HUDEP-2 (cell line): ENCODE measurements around the gene PARM1.

Experiments used
- DNase-seq, 76 experiments: peaks; one replicate each; lab custom pipeline; 2025; ENCODE audit not compliant: unreplicated experiment in 76 of 76; lab: John Stamatoyannopoulos, UW

PARM1 gene

GRCh38 chr4:74941123-74941522 lies 8.2 kb downstream of the PARM1 start:
- DNase-seq = no peak

GRCh38 chr4:74942251-74942917 lies 9.5 kb downstream of the PARM1 start:
- DNase-seq = no peak

- DNase-seq = no peak
These were observed 10.0 kb downstream of the PARM1 start for GRCh38 chr4:74942918-74943253.

- no peak for DNase-seq
These were observed 11.5 kb downstream of the PARM1 start for GRCh38 chr4:74944354-74944793.

GRCh38 chr4:74946196-74946595 lies 13.3 kb downstream of the PARM1 start:
- no peak for DNase-seq

- DNase-seq = no peak
These were observed 14.9 kb downstream of the PARM1 start for GRCh38 chr4:74947798-74948197.

GRCh38 chr4:74948236-74948635 lies 15.3 kb downstream of the PARM1 start:
- no peak for DNase-seq

- no peak for DNase-seq
These were observed 17.3 kb downstream of the PARM1 start for GRCh38 chr4:74950200-74950599.

GRCh38 chr4:74950882-74951281 lies 18.0 kb downstream of the PARM1 start:
- DNase-seq = no peak

GRCh38 chr4:74953647-74954046 lies 20.7 kb downstream of the PARM1 start:
- DNase-seq = no peak

- DNase-seq = no peak
These were observed 26.0 kb downstream of the PARM1 start for GRCh38 chr4:74958881-74959280.

GRCh38 chr4:74961230-74961629 lies 28.3 kb downstream of the PARM1 start:
- DNase-seq = no peak

- no peak for DNase-seq
These were observed 29.7 kb downstream of the PARM1 start for GRCh38 chr4:74962584-74962983.

- no peak for DNase-seq
These were observed 31.4 kb downstream of the PARM1 start for GRCh38 chr4:74964311-74964710.

GRCh38 chr4:74967324-74967723 lies 34.4 kb downstream of the PARM1 start:
- DNase-seq = no peak

GRCh38 chr4:74968456-74969164 lies 35.7 kb downstream of the PARM1 start:
- peak in 3 of 76 experiments; percentile 3 to 18 (median 11) for DNase-seq

GRCh38 chr4:74969507-74970474 lies 36.9 kb downstream of the PARM1 start:
- no peak for DNase-seq

GRCh38 chr4:74970577-74970976 lies 37.7 kb downstream of the PARM1 start:
- DNase-seq = no peak

- no peak for DNase-seq
These were observed 38.9 kb downstream of the PARM1 start for GRCh38 chr4:74971862-74972261.

GRCh38 chr4:74975082-74975481 lies 42.2 kb downstream of the PARM1 start:
- DNase-seq = no peak
